ENCODE results near the gene NAPSA.

Gene NAPSA

GRCh38 chr19:50379602-50380001 is 14.2 kb upstream of the NAPSA start:
- H3K4me1 ChIP-seq (ENCODE audit: insufficient read depth, low read length) = peaks cover 6% of the 10 kb centered on the region; the same call in 1 of the 2 replicates
- 0 out of 2 replicates have a peak, but pooled peaks cover 5% of the 10 kb centered on the region for H3K36me3 ChIP-seq (ENCODE audit: insufficient read depth, low read length)
- H3K9ac ChIP-seq (ENCODE audit: low read depth, low read length) = no peak overlapping the region
- H3K9me3 ChIP-seq (ENCODE audit: control insufficient read depth, insufficient read depth, low read length) = no peaks in the 10 kb centered on the region

GRCh38 chr19:50378863-50379236 is 13.4 kb upstream of the NAPSA start:
- Histone ChIP-seq H3K9ac (ENCODE audit: low read depth, low read length) (no peak overlapping the region), H3K9me3 (ENCODE audit: control insufficient read depth, insufficient read depth, low read length) (no peaks in the 10 kb centered on the region), H3K36me3 (ENCODE audit: insufficient read depth, low read length) (0 out of 2 replicates have a peak, but pooled peaks cover 5% of the 10 kb centered on the region), H3K4me1 (ENCODE audit: insufficient read depth, low read length) (peaks cover 6% of the 10 kb centered on the region; the same call in 1 of the 2 replicates)

GRCh38 chr19:50378169-50378862 is 12.9 kb upstream of the NAPSA start:
- Histone ChIP-seq H3K9me3 (ENCODE audit: control insufficient read depth, insufficient read depth, low read length) (no peaks in the 10 kb centered on the region), H3K9ac (ENCODE audit: low read depth, low read length) (no peak overlapping the region), H3K4me1 (ENCODE audit: insufficient read depth, low read length) (peaks cover 4% of the 10 kb centered on the region; the same call in 1 of the 2 replicates), H3K36me3 (ENCODE audit: insufficient read depth, low read length) (0 out of 2 replicates have a peak, but pooled peaks cover 5% of the 10 kb centered on the region)

GRCh38 chr19:50377517-50377916 is 12.1 kb upstream of the NAPSA start:
- Histone ChIP-seq H3K36me3 (ENCODE audit: insufficient read depth, low read length) (0 out of 2 replicates have a peak, but pooled peaks cover 5% of the 10 kb centered on the region), H3K9me3 (ENCODE audit: control insufficient read depth, insufficient read depth, low read length) (no peaks in the 10 kb centered on the region), H3K4me1 (ENCODE audit: insufficient read depth, low read length) (no peaks in the 10 kb centered on the region; the same call in 1 of the 2 replicates), H3K9ac (ENCODE audit: low read depth, low read length) (no peak overlapping the region)

GRCh38 chr19:50377051-50377461 is 11.6 kb upstream of the NAPSA start:
- no peak overlapping the region; the same call in 1 of the 2 replicates for H3K9ac ChIP-seq (ENCODE audit: low read depth, low read length)
- no peaks in the 10 kb centered on the region; the same call in 1 of the 2 replicates for H3K4me1 ChIP-seq (ENCODE audit: insufficient read depth, low read length)
- 0 out of 2 replicates have a peak, but pooled peaks cover 5% of the 10 kb centered on the region for H3K36me3 ChIP-seq (ENCODE audit: insufficient read depth, low read length)
- H3K9me3 ChIP-seq (ENCODE audit: control insufficient read depth, insufficient read depth, low read length) = no peaks in the 10 kb centered on the region

- Histone ChIP-seq H3K4me1 (ENCODE audit: insufficient read depth, low read length) (no peaks in the 10 kb centered on the region; the same call in 1 of the 2 replicates), H3K36me3 (ENCODE audit: insufficient read depth, low read length) (0 out of 2 replicates have a peak, but pooled peaks cover 5% of the 10 kb centered on the region), H3K9me3 (ENCODE audit: control insufficient read depth, insufficient read depth, low read length) (no peaks in the 10 kb centered on the region), H3K9ac (ENCODE audit: low read depth, low read length) (peak within 1 kb of the TSS; percentile 96)
Observed at GRCh38 chr19:50376166-50377050, 11.0 kb upstream of the NAPSA start, which contains the start of gene NR1H2. TSS of gene NR1H2 (plus strand) at chr19:50376457. CDS start at chr19:50377606, 1,149 bp downstream.

- H3K9ac ChIP-seq (ENCODE audit: low read depth, low read length) = no peak overlapping the region
- H3K4me1 ChIP-seq (ENCODE audit: insufficient read depth, low read length) = no peaks in the 10 kb centered on the region; the same call in 1 of the 2 replicates
- no peaks in the 10 kb centered on the region for H3K9me3 ChIP-seq (ENCODE audit: control insufficient read depth, insufficient read depth, low read length)
- no peaks in the 10 kb centered on the region for H3K36me3 ChIP-seq (ENCODE audit: insufficient read depth, low read length)
Observed at GRCh38 chr19:50371914-50372475, 6.6 kb upstream of the NAPSA start.

- Histone ChIP-seq H3K4me1 (ENCODE audit: insufficient read depth, low read length) (no peaks in the 10 kb centered on the region), H3K9ac (ENCODE audit: low read depth, low read length) (peak overlapping the region; percentile 75), H3K36me3 (ENCODE audit: insufficient read depth, low read length) (no peaks in the 10 kb centered on the region), H3K9me3 (ENCODE audit: control insufficient read depth, insufficient read depth, low read length) (no peaks in the 10 kb centered on the region)
Observed at GRCh38 chr19:50368649-50369570, 3.5 kb upstream of the NAPSA start.

GRCh38 chr19:50362656-50363424 is 2.6 kb downstream of the NAPSA start:
- no peak overlapping the region for H3K9ac ChIP-seq (ENCODE audit: low read depth, low read length)

GRCh38 chr19:50362030-50362412 is 3.4 kb downstream of the NAPSA start:
- H3K9me3 ChIP-seq (ENCODE audit: control insufficient read depth, insufficient read depth, low read length) = no peaks in the 10 kb centered on the region
- H3K4me1 ChIP-seq (ENCODE audit: insufficient read depth, low read length) = no peaks in the 10 kb centered on the region; the same call in 1 of the 2 replicates
- H3K9ac ChIP-seq (ENCODE audit: low read depth, low read length) = no peak overlapping the region
- H3K36me3 ChIP-seq (ENCODE audit: insufficient read depth, low read length) = no peaks in the 10 kb centered on the region; the same call in 1 of the 2 replicates

More at GRCh38 chr19:50362656-50363424, 2.6 kb downstream of the NAPSA start:
- no peaks in the 10 kb centered on the region for H3K4me1 ChIP-seq (ENCODE audit: insufficient read depth, low read length)
- H3K36me3 ChIP-seq (ENCODE audit: insufficient read depth, low read length) = no peaks in the 10 kb centered on the region; the same call in 1 of the 2 replicates
- no peaks in the 10 kb centered on the region for H3K9me3 ChIP-seq (ENCODE audit: control insufficient read depth, insufficient read depth, low read length)

- Histone ChIP-seq H3K9ac (ENCODE audit: low read depth, low read length) (no peak overlapping the region), H3K36me3 (ENCODE audit: insufficient read depth, low read length) (no peaks in the 10 kb centered on the region; the same call in 1 of the 2 replicates), H3K4me1 (ENCODE audit: insufficient read depth, low read length) (no peaks in the 10 kb centered on the region; the same call in 1 of the 2 replicates), H3K9me3 (ENCODE audit: control insufficient read depth, insufficient read depth, low read length) (no peaks in the 10 kb centered on the region)
Observed at GRCh38 chr19:50361290-50362029, 4.0 kb downstream of the NAPSA start.

- H3K36me3 ChIP-seq (ENCODE audit: insufficient read depth, low read length) = no peaks in the 10 kb centered on the region; the same call in 1 of the 2 replicates
- H3K9ac ChIP-seq (ENCODE audit: low read depth, low read length) = no peak overlapping the region
- H3K4me1 ChIP-seq (ENCODE audit: insufficient read depth, low read length) = no peaks in the 10 kb centered on the region; the same call in 1 of the 2 replicates
- no peaks in the 10 kb centered on the region for H3K9me3 ChIP-seq (ENCODE audit: control insufficient read depth, insufficient read depth, low read length)
Observed at GRCh38 chr19:50359328-50359818, 6.1 kb downstream of the NAPSA start.

Data from ES-I3 (cell line).